ENCODE measurements around the gene HOXA6.

The HOXA6 gene

GRCh38 chr7:27166531-27167505, 19.2 kb upstream of the HOXA6 start:
- no peak for DNase-seq (ENCODE audit: low read depth)
- no peak for TF ChIP-seq CTCF (IDR thresholded peaks at IDR 0.05; ENCODE audit: low read depth, low read length, missing control alignments)
- no peak overlapping the region for H3K4me3 ChIP-seq (ENCODE audit: low read depth, low read length)

- no peak overlapping the region for H3K4me3 ChIP-seq (ENCODE audit: low read depth, low read length)
- TF ChIP-seq CTCF (IDR thresholded peaks at IDR 0.05; ENCODE audit: low read depth, low read length, missing control alignments): no peak
- no peak for DNase-seq (ENCODE audit: low read depth)
Observed at GRCh38 chr7:27165996-27166530, 18.5 kb upstream of the HOXA6 start.

- no peak within 1 kb of the TSS for H3K4me3 ChIP-seq (ENCODE audit: low read depth, low read length)
- TF ChIP-seq CTCF (IDR thresholded peaks at IDR 0.05; ENCODE audit: low read depth, low read length, missing control alignments): no peak
- no peak for DNase-seq (ENCODE audit: low read depth)
Observed at GRCh38 chr7:27165089-27165995, 17.8 kb upstream of the HOXA6 start, which contains the start of gene HOXA9. Gene HOXA9, minus strand, starts transcription at chr7:27165537. Its CDS starts 80 bp downstream, at chr7:27165457.

GRCh38 chr7:27164367-27165088, 17.0 kb upstream of the HOXA6 start:
- DNase-seq (ENCODE audit: low read depth): no peak
- no peak for TF ChIP-seq CTCF (IDR thresholded peaks at IDR 0.05; ENCODE audit: low read depth, low read length, missing control alignments)
- H3K4me3 ChIP-seq (ENCODE audit: low read depth, low read length): no peak overlapping the region

- no peak for TF ChIP-seq CTCF (IDR thresholded peaks at IDR 0.05; ENCODE audit: low read depth, low read length, missing control alignments)
- DNase-seq (ENCODE audit: low read depth): no peak
- H3K4me3 ChIP-seq (ENCODE audit: low read depth, low read length): no peak overlapping the region
Observed at GRCh38 chr7:27164045-27164366, 16.4 kb upstream of the HOXA6 start.

- no peak overlapping the region for H3K4me3 ChIP-seq (ENCODE audit: low read depth, low read length)
- no peak for TF ChIP-seq CTCF (IDR thresholded peaks at IDR 0.05; ENCODE audit: low read depth, low read length, missing control alignments)
- no peak for DNase-seq (ENCODE audit: low read depth)
Observed at GRCh38 chr7:27163288-27164044, 15.9 kb upstream of the HOXA6 start.

Data from GM12864 (cell line).